Mucosa of rectum (tissue), 2 donors: ENCODE results near the gene NR6A1.
A peak's percentile ranks its signal among the peaks of the same experiment; 100 is the strongest.
"Not testable (repeated sequence)": the region's sequence is repeated elsewhere in the genome, so short reads cannot be mapped to it uniquely, and the experiment has no call there.

Experiments used
- H3K27ac ChIP-seq, 2 donors: one replicate each; pipeline ENCODE4 v1.7.0; 2013; ENCODE audit warnings: inconsistent platforms in 2 of 2, low read depth in 2 of 2, low read length in 2 of 2
- H3K27me3 ChIP-seq, 2 donors: one replicate each; pipeline ENCODE4 v1.7.0; 2013; ENCODE audit warnings: low read length in 2 of 2; ENCODE audit not compliant: control insufficient read depth in 2 of 2, insufficient read depth in 2 of 2
- H3K36me3 ChIP-seq, 2 donors: one replicate each; pipeline ENCODE4 v1.7.0; 2013; ENCODE audit warnings: low read length in 2 of 2; ENCODE audit not compliant: control insufficient read depth in 2 of 2, insufficient read depth in 2 of 2
- H3K4me1 ChIP-seq, 2 donors: one replicate each; pipeline ENCODE4 v1.7.0; 2013; ENCODE audit warnings: low read length in 2 of 2, mild to moderate bottlenecking in 1 of 2; ENCODE audit not compliant: control insufficient read depth in 2 of 2, insufficient read depth in 2 of 2
- H3K4me3 ChIP-seq, 2 donors: one replicate each; pipeline ENCODE4 v1.7.0; 2013; ENCODE audit warnings: low read length in 2 of 2
- H3K9ac ChIP-seq, 2 donors: one replicate each; pipeline ENCODE4 v1.7.0; 2013; ENCODE audit warnings: low read length in 2 of 2, low read depth in 1 of 2, mild to moderate bottlenecking in 1 of 2
- H3K9me3 ChIP-seq, 2 donors: one replicate each; pipeline ENCODE4 v1.7.0; 2013; ENCODE audit warnings: low read length in 2 of 2; ENCODE audit not compliant: control insufficient read depth in 2 of 2
- donor health status: healthy.
- donor health status: Normal muscosa, but diverticular disease.

Gene NR6A1

DNA sequence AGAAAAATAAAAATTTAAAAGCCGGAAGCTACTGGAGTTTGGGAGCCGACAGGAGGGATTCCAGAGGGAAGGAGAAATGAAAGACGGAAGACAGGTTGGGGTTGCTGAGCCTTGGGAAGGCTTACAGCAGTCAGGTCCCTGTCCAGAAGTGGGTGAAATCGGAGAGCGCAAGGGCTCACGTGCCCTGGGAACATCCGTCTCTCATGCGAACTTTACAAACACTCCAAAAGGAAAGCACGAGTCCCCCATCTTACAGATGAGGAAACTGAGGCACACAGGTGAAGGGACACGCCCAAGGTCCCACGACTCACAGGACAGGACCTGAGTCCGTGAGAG is 5.5 kb upstream of the NR6A1 start:
- H3K4me1 ChIP-seq = peaks cover 6 to 15% of the 10 kb centered on the region in 2 donors
- H3K27me3 ChIP-seq = peaks cover 11 to 14% of the 10 kb centered on the region in 2 donors
- no peaks in the 10 kb centered on the region for H3K36me3 ChIP-seq
- no peak overlapping the region for H3K27ac ChIP-seq
- H3K9ac ChIP-seq = peak overlapping the region; percentile 34 to 41
- peak overlapping the region; percentile 53 to 64 for H3K4me3 ChIP-seq
- no peaks in the 10 kb centered on the region for H3K9me3 ChIP-seq

DNA sequence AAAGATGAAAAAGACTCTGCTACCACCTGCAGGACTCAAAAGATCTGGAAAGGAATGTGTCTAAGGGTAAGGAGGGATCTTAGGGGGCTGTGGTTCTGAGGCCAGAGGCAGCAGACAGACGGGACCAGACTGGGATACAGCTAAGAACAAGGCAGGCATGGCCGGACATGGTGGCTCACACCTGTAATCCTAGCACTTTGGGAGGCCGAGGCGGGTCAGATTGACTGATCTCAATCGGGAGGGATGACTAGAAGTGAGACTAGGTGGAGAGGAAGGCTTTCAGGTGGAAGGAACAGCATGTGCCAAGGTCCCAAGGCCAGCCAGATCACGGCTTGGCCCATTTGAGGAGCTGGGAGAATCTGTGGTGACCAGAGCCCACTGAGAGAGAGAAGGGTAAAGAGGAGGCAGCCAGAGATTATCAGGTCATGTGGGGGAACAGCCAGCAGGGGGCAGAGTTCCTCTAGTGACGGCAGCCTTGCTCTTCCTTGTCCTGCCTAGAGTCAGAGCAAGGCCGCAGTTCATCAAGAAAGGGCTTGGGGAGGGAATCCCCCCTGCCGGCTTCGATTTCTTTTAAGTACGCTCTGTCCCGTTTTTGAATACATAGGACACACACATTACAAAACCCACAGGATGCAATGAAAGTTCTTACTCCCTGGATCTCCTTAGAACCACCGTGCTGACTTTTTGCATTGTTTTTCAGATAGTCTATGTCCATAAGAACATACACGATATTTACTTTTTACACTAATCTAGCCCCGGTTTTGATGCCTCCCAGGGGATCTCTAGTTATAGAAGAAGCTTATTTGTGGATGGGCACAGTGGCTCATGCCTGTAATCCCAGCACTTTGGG is 3.2 kb upstream of the NR6A1 start:
- Histone ChIP-seq H3K4me3 (no peak overlapping the region), H3K9me3 (no peaks in the 10 kb centered on the region), H3K36me3 (no peaks in the 10 kb centered on the region), H3K4me1 (peaks cover 7 to 15% of the 10 kb centered on the region in 2 donors), H3K27me3 (peaks cover 13 to 14% of the 10 kb centered on the region in 2 donors), H3K27ac (no peak overlapping the region), H3K9ac (no peak overlapping the region)

DNA sequence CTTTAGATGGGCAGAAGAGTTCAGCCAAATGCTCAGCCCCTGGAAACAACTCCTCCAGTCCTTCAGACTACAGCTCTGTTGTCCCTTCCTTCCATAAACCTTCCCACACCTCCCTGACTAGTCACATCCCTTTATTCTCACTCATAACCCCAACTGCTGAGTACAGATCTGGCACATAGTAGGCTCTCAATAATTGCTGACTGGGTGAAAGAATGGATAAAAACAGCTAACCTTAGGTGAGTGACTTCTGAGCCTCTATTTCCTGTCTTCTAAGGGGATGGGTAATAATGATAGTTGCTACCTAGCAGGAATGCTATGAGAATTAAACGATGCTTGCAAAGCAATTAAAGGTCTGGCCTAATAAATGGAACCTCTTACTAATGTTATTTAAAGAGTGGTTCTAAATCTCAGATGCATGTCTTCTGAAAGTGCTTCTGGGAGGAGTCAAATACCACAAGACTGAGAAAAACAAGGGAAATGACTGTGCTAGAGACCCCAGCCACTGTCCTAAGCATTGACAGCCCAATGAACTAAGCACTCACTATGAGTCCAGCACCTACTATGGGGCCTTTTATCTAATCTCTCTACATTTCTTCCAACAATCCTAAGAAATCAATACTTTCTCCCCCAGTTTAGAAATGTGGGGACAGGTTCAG is 2.5 kb upstream of the NR6A1 start:
- Histone ChIP-seq H3K27me3 (peaks cover 14 to 15% of the 10 kb centered on the region in 2 donors), H3K27ac (no peak overlapping the region), H3K9ac (no peak overlapping the region)

DNA sequence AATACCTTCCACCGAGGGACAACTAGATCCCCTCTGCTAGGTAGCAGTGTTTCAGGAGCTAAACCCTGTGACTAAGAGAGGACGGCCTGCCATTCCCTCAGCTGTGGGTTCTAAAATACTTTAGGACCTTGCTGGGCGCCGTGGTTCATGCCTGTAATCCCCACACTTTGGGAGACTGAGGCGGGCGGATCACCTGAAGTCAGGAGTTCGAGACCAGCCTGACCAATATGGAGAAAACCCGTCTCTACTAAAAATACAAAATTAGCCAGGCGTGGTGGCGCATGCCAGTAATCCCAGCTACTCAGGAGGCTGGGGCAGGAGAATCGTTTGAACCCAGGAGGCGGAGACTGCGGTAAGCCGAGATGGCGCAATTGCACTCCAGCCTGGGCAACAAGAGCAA is 1.8 kb upstream of the NR6A1 start:
- H3K4me3 ChIP-seq, H3K36me3 ChIP-seq, H3K27ac ChIP-seq, H3K9me3 ChIP-seq, H3K9ac ChIP-seq: not testable (repeated sequence)
- Histone ChIP-seq H3K4me1 (peaks cover 11 to 14% of the 10 kb centered on the region in 2 donors), H3K27me3 (peaks cover 14 to 15% of the 10 kb centered on the region in 2 donors)

More for the DNA sequence above, 2.5 kb upstream of the NR6A1 start:
- H3K9me3 ChIP-seq = no peaks in the 10 kb centered on the region
- no peaks in the 10 kb centered on the region for H3K36me3 ChIP-seq
- no peak overlapping the region for H3K4me3 ChIP-seq
- peaks cover 11 to 14% of the 10 kb centered on the region in 2 donors for H3K4me1 ChIP-seq

DNA sequence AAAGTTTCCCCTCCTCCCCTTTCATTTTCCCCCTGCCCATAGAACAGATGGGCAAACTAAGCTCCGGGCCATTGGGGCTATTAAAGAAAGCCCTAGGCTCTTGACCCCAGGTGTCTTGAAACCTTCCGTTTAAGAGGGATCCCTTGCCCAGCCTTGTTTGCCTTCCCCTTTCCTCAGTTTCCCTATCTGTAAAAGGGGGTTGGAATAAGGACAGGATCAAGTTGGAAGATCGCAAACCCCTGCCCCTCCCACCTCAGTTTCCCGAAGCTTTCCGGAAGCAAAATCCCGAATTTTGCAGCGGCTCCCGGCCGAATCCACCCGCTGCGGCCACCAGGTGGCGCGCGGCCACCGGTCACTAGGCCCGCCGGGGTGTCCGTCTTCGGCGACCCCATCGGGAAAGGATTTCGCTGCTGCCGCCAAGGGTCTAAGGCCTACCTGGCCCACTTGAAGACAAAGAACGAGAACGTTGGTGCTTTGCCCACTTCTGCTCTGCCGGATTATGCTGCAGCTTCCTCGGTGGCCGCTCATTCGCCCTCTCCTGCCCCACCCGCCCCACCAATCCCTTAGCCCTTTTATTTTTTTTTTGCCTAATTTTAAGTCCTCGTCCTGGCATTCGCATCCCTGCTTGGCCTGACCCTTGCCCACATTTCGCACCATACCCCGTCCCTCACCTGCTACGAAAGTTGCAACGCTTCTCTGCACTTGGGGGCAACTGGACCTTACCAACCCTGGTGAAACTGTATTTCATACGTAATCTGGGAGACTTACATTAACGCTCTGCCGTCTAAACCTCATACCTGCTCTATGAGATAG is 962 bp upstream of the NR6A1 start:
- Histone ChIP-seq H3K4me1 (peaks cover 7 to 14% of the 10 kb centered on the region in 2 donors), H3K27me3 (peaks cover 9 to 12% of the 10 kb centered on the region in 2 donors), H3K9ac (peak overlapping the region; percentile 27 to 60), H3K27ac (peak overlapping the region; percentile 34 to 86), H3K9me3 (no peaks in the 10 kb centered on the region), H3K36me3 (no peaks in the 10 kb centered on the region), H3K4me3 (peak overlapping the region; percentile 86 to 87)

DNA sequence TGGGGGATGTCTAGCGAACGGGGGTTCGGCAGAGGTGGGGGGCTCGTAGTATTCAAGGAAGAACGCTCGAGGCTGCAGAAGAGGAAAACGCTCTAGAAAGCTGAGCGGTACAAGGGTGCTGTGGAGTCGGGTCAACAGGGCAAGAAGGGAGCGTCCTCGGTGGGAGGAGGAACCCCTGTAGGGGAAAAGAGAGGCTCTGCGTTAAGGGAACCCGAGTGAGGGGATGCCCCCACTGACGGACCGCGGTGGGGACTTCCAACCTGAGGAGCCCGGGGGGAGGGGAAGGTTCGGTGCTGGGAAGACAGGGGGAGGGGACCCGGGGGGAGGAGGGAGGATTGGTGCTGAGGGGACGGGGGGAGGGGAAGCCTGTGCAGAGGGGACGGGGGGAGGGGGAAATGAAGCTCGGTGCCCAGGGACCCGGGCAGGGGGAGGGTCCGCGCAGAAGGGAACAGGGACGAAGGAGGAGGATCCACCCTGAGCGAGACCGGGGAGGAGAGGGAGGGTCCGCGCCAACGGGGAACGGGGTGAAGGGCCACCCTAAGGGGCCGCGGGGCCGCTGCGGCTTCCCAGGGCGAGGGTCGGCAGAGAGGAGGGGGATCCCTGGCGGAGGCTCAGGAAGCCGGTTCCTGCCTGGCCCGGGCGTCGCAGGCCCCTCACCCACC is 621 bp downstream of the NR6A1 start:
- peaks cover 2 to 11% of the 10 kb centered on the region in 2 donors for H3K4me1 ChIP-seq
- H3K27me3 ChIP-seq = peaks cover 0 to 5% of the 10 kb centered on the region in 2 donors
- peak overlapping the region; percentile 86 to 87 for H3K4me3 ChIP-seq
- peak overlapping the region; percentile 65 to 88 for H3K9ac ChIP-seq
- peak overlapping the region; percentile 86 to 87 for H3K27ac ChIP-seq
- no peaks in the 10 kb centered on the region for H3K36me3 ChIP-seq
- H3K9me3 ChIP-seq = no peaks in the 10 kb centered on the region

DNA sequence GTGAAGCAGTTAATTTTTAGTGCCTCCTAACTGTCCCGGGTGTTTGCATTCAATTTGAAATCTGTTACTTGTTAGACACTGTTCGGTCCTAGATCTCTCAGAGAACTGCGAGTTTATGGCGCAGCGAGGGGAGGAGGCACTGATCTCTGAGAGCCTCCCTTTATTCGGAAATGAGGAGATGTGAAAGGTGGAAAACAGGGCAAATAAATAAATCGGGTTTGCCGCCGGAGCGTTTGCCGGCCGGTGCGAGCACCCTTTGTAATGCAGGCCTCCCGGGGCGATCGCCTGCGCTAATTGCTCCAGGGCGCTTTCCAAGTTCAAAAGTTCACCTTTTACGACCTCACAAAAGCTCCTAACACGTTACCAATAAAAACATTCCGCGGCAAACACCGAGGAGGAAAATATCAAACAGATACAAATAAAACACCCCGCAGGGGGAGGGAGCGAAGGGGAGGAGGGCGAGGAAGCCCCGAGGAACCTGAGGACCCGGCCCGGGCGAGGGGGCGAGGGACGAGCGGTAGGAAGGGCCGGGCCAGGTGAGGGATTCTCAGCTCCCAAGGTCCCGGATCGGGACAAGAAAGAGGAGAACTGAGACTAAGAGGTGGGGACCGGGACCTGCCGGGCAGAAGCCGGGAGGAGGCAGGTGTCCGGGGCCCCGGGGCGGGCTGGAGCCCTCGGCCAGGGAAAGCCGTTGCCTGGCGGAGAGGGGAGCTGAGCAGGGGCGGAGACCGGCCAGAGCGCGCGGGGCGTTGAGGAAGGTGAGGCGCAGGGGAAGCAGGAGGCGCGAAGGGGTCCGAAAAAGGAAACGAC is 1.4 kb downstream of the NR6A1 start:
- Histone ChIP-seq H3K27me3 (peaks cover 0 to 5% of the 10 kb centered on the region in 2 donors), H3K27ac (peak overlapping the region; percentile 86 to 87), H3K4me1 (peaks cover 2 to 11% of the 10 kb centered on the region in 2 donors)

DNA sequence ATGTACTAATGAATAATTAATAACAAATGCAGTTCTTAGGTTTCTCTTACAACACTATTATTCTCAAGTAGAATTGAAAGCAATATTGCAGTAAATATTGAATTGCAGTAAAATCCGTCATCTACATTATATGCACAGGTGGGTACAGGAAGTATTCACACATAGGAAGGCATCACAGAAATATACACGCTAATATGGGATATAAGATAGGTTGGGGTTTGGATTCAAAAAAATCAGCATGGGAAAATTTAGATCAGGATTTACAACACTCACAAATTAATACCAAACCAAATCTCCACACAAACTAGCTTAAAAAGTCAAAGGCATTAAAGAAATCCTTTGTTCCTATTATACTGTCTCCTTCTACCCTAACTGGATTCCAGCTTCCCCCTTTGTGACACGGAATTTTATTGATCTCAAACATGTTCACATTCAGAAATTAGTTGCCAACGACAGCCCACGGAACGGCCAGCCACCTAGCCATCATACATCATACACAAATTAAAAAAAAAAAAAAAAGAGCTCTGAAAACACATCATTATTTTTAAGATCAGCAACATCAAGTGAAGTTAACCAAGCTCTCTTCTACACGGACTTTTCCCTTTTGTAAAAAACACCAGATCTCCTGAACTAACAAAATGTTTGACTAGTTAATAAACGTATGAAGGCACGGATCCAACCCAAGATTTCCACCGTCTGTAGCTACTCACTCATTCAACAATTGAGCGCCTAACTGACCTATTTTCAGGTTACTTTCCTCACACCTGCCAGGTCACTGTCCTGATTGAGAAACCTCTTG is 2.2 kb downstream of the NR6A1 start:
- H3K4me3 ChIP-seq = peak overlapping the region; percentile 86 to 87
- H3K36me3 ChIP-seq = no peaks in the 10 kb centered on the region
- H3K9me3 ChIP-seq = no peaks in the 10 kb centered on the region
- H3K27ac ChIP-seq = peak overlapping the region; percentile 86 to 87
- H3K9ac ChIP-seq = peak overlapping the region; percentile 38 to 52
- H3K4me1 ChIP-seq = peaks cover 2 to 11% of the 10 kb centered on the region in 2 donors
- H3K27me3 ChIP-seq = peaks cover 0 to 5% of the 10 kb centered on the region in 2 donors

More for the DNA sequence above, 1.4 kb downstream of the NR6A1 start:
- peak overlapping the region; percentile 56 to 88 for H3K9ac ChIP-seq
- H3K36me3 ChIP-seq = no peaks in the 10 kb centered on the region
- no peaks in the 10 kb centered on the region for H3K9me3 ChIP-seq
- H3K4me3 ChIP-seq = peak overlapping the region; percentile 86 to 87
